Glutamatergic neuron (in vitro differentiated cells): ENCODE data around the gene LIMA1. TPM values are rescaled to one million over a fixed set of nuclear protein-coding genes. Genes with fewer than 3 reads are reported as not detected.

Experiments
- DNase-seq: peaks from one replicate; pipeline ENCODE4 v3.0.0; 2022
- H3K27ac Mint-ChIP-seq: one replicate; pipeline ENCODE4 v1.8.0; 2020; ENCODE audit warnings: mild to moderate bottlenecking, mixed read lengths, inconsistent platforms; ENCODE audit not compliant: unreplicated experiment
- H3K27me3 Mint-ChIP-seq: one replicate; pipeline ENCODE4 v1.8.0; 2020; ENCODE audit warnings: mild to moderate bottlenecking, moderate library complexity, mixed read lengths, inconsistent platforms; ENCODE audit not compliant: unreplicated experiment
- H3K36me3 Mint-ChIP-seq: one replicate; pipeline ENCODE4 v1.8.0; 2020; ENCODE audit warnings: mild to moderate bottlenecking, mixed read lengths, inconsistent platforms; ENCODE audit not compliant: unreplicated experiment
- H3K4me1 Mint-ChIP-seq: one replicate; pipeline ENCODE4 v1.8.0; 2020; ENCODE audit warnings: mild to moderate bottlenecking, low read depth, mixed read lengths, inconsistent platforms; ENCODE audit not compliant: unreplicated experiment
- H3K4me3 Mint-ChIP-seq: one replicate; pipeline ENCODE4 v1.8.0; 2020; ENCODE audit warnings: mild to moderate bottlenecking, mixed read lengths, inconsistent platforms; ENCODE audit not compliant: unreplicated experiment
- H3K9me3 Mint-ChIP-seq: one replicate; pipeline ENCODE4 v1.8.0; 2020; ENCODE audit warnings: mild to moderate bottlenecking, moderate library complexity, mixed read lengths, inconsistent platforms; ENCODE audit not compliant: unreplicated experiment
- CTCF ChIP-seq: fragments of 200-600 bp; sonication (generic); IDR thresholded peaks from one replicate; pipeline ENCODE4 v1.5.0; 2021; ENCODE audit not compliant: partially characterized antibody, unreplicated experiment
- total RNA-seq: library from RNA; stranded (reverse); fragmentation: NEBNext Ultra II Directional; extraction: Animal tissue kit (Norgen Biotek cat#: 25700); gene quantifications from one replicate; pipeline ENCODE4 v1.2.1, GENCODE V29; 2021; ENCODE audit not compliant: unreplicated experiment

LIMA1 gene
- total RNA-seq, 1 donor from 2014 or later, result 69.4 TPM

- no peak overlapping the region for H3K27ac Mint-ChIP-seq
- DNase-seq, result no peak
- H3K27me3 Mint-ChIP-seq, result no peaks in the 10 kb centered on the region
- no peak for TF ChIP-seq CTCF
- H3K36me3 Mint-ChIP-seq, result no peaks in the 10 kb centered on the region
- peaks cover 6% of the 10 kb centered on the region for H3K4me1 Mint-ChIP-seq
- no peak overlapping the region for H3K4me3 Mint-ChIP-seq
- no peaks in the 10 kb centered on the region for H3K9me3 Mint-ChIP-seq
Observed at GRCh38 chr12:50211392-50212070, 71.8 kb downstream of the LIMA1 start.

GRCh38 chr12:50207424-50207823 lies 75.9 kb downstream of the LIMA1 start:
- DNase-seq, result no peak
- H3K4me3 Mint-ChIP-seq, result no peak overlapping the region

GRCh38 chr12:50205648-50206047 lies 77.7 kb downstream of the LIMA1 start:
- no peak overlapping the region for H3K4me3 Mint-ChIP-seq
- no peak overlapping the region for H3K27ac Mint-ChIP-seq
- DNase-seq, result no peak
- H3K27me3 Mint-ChIP-seq, result no peaks in the 10 kb centered on the region
- H3K36me3 Mint-ChIP-seq, result no peaks in the 10 kb centered on the region
- no peak for TF ChIP-seq CTCF
- H3K4me1 Mint-ChIP-seq, result no peaks in the 10 kb centered on the region
- no peaks in the 10 kb centered on the region for H3K9me3 Mint-ChIP-seq

More at GRCh38 chr12:50207424-50207823, 75.9 kb downstream of the LIMA1 start:
- H3K27me3 Mint-ChIP-seq, result no peaks in the 10 kb centered on the region
- no peaks in the 10 kb centered on the region for H3K9me3 Mint-ChIP-seq
- no peak overlapping the region for H3K27ac Mint-ChIP-seq
- no peak for TF ChIP-seq CTCF
- H3K36me3 Mint-ChIP-seq, result no peaks in the 10 kb centered on the region
- no peaks in the 10 kb centered on the region for H3K4me1 Mint-ChIP-seq

- Mint-ChIP-seq H3K4me3 (no peak overlapping the region), H3K27ac (no peak overlapping the region), H3K36me3 (peaks cover 5% of the 10 kb centered on the region)
Observed at GRCh38 chr12:50203691-50204090, 79.6 kb downstream of the LIMA1 start.

More at GRCh38 chr12:50203691-50204090, 79.6 kb downstream of the LIMA1 start:
- no peak for TF ChIP-seq CTCF
- no peaks in the 10 kb centered on the region for H3K27me3 Mint-ChIP-seq
- no peaks in the 10 kb centered on the region for H3K4me1 Mint-ChIP-seq
- no peaks in the 10 kb centered on the region for H3K9me3 Mint-ChIP-seq
- DNase-seq, result no peak
